Mammary epithelial cell (primary cell): Measurements from ENCODE around the gene CDK5.

ENCODE experiments used
- CTCF ChIP-seq, 2 donors: IDR thresholded peaks in 1 of 2; conservative IDR thresholded peaks in 1 of 2; 2 replicates each; pipeline ENCODE4 v1.5.1; 2011 to 2012; ENCODE audit warnings: inconsistent platforms in 2 of 2, low read length in 2 of 2, mild to moderate bottlenecking in 2 of 2, control low read depth in 1 of 2, low read depth in 1 of 2; ENCODE audit not compliant: insufficient read depth in 1 of 2; ENCODE audit errors: extremely low read depth in 1 of 2
- EZH2 ChIP-seq: IDR thresholded peaks from 2 replicates; pipeline ENCODE4 v1.6.1; 2012; ENCODE audit warnings: low read length, inconsistent platforms, borderline replicate concordance

DNA sequence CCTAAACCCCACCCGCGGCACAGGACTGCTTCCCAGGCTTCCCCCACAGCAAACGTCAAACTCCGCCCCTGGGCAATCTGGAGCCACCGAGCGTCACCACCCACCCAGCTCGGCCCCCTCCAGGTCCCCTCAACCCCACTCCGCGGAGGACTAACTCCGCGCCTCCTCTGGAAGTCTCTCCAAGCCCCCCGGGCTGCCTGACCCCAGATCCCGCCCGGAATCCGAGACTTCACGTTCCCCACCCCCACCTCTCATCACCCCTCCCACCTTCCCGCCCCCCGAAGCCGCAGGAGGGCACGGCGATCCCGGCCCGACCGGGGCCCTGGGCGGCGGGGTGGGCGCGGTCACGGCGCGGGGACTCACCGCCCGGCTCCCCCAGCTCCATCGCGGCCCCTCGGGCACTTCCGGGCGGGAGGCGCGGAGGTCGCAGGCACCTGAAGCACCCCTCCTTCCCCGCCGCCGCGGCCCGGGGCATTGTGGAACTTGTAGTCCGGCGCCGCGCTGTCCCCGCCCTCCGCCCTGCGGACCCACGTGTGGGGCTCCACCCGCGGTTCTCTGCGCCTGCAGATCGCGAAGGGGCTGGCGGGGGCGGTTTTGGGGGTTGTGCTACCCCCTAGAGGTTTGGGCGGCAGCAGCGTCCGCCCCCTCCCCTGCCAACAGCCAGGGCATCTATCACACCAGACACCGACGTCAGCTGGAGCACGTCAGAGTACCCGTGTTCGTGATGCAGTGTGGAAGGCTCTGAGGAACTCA, 25.6 kb upstream of the CDK5 start, which contains the start of gene TMUB1:
- TF ChIP-seq CTCF (conservative IDR thresholded peaks at IDR 0.05 in 1 of 2, IDR thresholded peaks at IDR 0.05 in 1 of 2; ENCODE audit: extremely low read depth in 1 of 2, insufficient read depth in 1 of 2, low read depth in 1 of 2, low read length in 2 of 2) (no peak), EZH2 (no peak)
